NCI-H82 (cell line): ENCODE measurements around the gene TNFRSF12A.
A peak's percentile ranks its signal among the peaks of the same experiment; 100 is the strongest.

Experiments used
- DNase-seq: peaks from one replicate; lab custom pipeline; 2025; lab: John Stamatoyannopoulos, UW

TNFRSF12A gene

DNA sequence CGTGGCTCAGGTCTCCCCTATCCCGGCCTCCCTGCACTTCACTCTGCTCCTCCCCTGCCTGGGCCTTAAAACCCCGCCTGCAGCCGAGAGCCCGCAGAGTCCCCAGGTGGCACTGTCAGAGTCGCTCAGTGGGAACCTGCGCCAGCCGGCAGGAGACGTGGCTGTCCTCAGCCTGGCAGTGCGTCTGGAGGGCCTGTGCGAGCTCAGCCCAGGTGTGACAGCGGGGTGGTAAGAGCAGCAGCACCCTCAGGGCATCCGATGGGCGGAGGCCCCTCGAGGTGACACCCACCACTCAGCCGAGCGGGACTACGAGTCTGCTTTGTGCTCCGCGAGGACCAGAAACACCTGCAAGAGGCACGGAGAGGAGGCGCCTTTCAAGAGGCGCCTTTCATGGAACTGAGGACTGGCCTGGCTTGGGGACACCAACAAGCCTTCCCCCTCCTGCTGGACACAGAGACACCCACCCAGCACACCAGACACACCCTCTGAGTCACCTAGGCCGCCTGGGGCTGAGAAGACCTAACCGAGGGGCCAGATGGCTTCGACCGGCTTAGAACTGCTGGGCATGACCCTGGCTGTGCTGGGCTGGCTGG lies 7.2 kb upstream of the TNFRSF12A start, which contains the start of gene CLDN9:
Gene CLDN9 (plus strand): TSS at position 96 of the 593 bp plus-strand sequence. CDS start 440 bp downstream, at position 536.
- no peak for DNase-seq

DNA sequence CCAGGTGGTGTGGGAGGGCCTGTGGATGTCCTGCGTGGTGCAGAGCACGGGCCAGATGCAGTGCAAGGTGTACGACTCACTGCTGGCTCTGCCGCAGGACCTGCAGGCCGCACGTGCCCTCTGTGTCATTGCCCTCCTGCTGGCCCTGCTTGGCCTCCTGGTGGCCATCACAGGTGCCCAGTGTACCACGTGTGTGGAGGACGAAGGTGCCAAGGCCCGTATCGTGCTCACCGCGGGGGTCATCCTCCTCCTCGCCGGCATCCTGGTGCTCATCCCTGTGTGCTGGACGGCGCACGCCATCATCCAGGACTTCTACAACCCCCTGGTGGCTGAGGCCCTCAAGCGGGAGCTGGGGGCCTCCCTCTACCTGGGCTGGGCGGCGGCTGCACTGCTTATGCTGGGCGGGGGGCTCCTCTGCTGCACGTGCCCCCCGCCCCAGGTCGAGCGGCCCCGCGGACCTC lies 6.6 kb upstream of the TNFRSF12A start:
- DNase-seq, result no peak

DNA sequence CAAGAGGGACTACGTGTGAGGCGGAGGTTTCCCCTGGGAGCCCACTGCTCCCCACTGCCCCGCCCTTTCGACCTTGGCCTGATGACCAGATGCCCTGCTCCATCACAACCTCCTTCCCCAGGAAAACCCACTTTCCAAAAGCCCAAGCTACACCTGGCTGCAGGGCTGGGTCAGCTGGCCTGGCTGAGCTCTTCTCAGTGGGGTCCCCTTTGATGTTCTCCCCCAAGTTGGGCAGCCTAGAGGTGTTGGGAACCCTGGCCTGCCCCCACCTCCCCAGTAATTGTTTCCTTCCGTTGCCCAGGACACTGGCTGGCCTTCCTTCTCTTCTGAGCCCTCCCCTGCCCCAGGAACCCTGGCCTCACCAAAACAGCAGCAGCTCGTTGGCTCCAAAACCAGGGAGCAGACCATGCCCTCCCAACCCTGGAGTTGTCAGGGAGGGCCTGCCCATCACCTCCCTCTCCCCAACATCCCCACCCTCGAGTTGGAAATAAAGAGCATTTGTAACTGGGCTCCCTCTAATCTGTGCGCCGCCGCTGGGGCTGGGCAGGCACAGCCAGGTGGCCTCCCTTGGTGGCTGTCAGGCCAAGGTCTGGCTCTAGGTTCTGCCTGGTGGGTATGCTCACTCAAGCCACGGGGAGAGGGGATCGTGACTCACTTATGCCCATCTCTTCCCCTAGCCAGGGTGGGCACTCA lies 6.0 kb upstream of the TNFRSF12A start:
- DNase-seq, result peak; percentile 19

DNA sequence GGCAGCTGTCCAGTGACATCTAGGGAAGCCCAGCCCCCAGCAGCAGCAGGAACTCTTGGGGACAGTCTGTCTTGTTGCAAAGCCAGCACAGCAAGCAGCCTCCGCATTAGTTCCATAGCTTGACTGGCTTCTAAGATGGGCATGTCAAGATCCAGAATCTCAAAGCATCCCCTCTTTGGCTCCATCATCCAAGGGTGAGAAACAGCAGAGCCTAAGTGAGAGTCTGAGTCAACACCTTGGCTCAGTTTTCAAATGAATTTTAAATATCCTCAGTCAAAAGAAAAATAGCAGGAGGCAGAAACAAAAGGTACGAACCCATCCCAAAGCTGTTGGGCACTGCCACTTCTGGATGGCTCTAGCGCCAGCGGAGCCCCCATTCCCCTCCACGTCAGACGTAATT lies 5.2 kb upstream of the TNFRSF12A start:
- DNase-seq, result no peak

DNA sequence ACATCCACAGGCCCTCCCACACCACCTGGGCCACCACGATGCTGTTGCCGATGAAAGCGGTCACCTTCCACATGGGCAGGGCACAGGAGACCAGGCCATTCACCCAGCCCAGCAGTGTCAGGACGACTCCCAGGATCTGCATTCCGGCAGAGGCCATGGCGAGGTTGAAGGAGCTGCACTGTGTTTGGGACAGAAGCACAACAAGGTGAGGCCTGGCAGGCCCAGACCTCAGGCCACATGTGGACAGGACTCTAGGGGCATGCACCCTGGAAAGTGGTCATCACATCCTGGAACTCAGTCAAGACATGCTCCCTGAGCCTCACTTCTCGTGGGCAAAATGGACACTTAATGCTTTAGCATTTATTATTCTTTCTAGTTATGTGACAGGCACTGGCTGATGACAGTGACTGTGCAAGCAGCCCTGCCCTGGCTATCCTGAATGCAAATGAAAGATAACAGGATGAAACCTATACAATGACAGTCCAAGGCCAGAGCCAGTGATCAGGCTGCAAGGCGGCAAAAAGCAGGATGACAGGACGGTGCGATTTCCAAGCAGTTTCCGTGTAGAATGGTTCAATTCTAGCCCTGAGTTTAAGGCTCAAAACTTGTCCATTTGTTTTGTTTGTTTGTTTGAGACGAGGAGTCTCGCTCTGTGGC lies 4.2 kb upstream of the TNFRSF12A start:
- DNase-seq, result no peak

DNA sequence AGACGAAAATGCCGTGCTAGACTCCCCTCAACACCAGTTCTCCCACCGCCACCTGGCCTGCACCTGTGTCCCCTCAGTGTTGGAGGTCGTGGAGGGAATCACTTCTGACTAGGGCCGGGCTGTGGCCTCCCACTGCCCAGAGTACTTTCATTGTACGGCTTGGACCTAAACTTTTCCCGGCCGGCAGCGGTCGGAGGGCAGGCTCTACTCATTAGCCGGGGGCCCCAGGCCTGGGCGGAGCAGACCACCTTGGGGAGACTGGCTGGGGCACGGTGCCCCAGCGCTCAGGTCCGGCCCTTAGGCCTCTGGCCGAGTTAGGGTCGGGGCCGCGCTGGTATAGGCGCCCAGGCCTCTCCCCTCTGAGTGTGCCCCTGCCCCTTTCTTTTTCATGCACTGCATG lies 2.8 kb upstream of the TNFRSF12A start:
- no peak for DNase-seq

DNA sequence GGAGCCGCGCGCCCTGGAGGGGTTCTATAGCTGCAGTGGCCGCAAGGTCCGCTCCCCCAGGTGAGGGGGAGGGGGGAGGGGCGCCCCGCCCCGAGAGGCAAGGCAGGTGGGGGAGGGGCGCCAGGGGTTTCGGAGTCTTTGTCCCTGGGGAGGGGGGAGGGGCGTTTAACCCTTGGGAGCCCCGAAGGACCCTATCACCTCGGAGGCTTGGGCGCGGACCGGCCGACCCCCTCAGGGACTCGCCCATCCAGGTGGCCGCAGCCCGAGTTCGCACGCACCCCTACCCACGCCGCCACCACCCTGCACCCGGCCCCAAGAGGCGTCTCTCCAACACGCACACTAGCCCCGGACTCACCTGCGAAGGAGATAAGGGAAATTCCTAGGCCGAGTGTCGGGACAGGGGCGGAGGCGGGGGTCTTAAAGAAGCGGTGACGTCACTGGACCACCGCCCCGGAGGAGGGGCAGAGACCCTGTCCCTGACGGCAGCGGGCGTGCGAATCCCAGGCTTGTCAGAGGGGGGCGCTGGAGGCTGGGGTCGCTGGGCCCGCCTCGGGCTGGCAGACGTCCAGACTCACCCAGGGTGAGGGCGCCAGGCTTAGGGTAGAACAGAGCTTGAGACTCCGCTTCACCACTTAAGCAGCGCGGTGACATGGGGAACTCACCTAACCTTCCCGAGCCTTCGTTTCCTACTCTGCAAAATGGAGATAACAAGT lies 2.2 kb upstream of the TNFRSF12A start, which contains the start of gene CLDN6:
Gene CLDN6 (minus strand): TSS at position 390 of the 713 bp plus-strand sequence. CDS start 2,162 bp downstream, outside the sequence.
- DNase-seq, result peak; percentile 83

DNA sequence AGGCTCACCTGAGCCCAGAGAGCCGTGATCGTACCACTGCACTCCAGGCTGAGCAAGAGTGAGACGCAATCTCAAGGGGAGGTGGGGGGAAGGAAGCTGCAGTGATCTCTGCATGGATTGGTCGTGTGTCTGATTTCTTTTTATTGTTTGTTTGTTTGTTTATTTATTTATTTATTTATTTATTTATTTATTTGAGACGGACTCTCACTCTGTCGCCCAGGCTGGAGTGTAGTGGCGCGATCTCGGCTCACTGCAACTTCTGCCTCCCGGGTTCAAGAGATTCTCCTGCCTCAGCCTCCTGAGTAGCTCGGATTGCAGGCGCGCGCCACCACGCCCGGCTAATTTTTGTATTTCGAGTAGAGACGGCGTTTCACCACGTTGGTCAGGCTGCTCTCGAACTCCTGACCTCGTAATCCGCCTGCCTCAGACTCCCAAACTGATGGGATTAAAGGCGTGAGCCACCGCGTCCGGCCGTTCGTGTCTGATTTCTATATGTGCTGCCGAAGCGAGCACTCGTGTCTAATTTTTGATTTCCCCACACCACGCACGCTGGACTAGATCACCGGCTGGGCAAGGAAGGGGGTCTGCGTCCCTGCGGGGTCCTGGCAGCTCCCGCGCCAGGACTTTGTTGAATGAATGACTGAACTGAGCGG lies 448 bp upstream of the TNFRSF12A start:
- no peak for DNase-seq

DNA sequence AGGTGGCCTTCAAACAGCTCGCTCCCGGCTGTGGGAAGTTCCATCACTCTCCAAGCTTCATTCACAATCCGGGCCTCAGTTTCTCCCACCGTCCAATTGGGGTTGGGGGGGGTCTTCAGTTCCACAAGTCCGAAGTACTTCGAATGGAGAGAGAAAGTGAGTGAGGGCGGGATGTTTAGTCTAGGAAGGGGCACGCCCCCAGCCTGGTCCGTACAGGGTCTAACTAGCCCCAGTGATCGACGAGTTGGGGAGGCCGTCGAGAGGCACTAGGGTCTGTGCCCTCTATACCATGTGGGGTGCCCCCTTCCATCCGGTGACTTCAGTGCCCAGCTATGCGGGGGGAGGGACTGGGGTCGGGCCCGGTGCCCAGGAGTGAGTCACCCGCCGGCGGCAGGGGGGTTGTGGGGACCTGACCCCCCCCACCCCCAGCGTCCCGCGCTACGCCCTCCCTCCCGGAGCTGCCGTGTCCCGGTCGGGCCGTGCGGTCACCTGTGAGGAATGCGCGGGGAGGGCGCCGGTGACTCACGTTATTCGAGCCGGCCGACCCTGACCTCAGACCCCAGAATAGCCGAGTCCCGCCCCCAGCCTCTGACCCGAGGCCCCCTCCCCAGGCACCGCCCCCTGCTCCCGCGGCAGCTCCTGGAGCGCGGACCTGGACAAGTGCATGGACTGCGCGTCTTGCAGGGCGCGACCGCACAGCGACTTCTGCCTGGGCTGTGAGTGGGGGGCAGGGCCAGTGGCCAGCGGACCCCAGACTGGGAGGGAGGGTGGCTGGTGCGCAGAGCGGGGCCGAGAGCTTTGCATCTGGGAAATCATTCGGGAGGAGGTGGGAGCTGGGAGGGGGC lies 658 bp downstream of the TNFRSF12A start:
- DNase-seq, result peak; percentile 51

DNA sequence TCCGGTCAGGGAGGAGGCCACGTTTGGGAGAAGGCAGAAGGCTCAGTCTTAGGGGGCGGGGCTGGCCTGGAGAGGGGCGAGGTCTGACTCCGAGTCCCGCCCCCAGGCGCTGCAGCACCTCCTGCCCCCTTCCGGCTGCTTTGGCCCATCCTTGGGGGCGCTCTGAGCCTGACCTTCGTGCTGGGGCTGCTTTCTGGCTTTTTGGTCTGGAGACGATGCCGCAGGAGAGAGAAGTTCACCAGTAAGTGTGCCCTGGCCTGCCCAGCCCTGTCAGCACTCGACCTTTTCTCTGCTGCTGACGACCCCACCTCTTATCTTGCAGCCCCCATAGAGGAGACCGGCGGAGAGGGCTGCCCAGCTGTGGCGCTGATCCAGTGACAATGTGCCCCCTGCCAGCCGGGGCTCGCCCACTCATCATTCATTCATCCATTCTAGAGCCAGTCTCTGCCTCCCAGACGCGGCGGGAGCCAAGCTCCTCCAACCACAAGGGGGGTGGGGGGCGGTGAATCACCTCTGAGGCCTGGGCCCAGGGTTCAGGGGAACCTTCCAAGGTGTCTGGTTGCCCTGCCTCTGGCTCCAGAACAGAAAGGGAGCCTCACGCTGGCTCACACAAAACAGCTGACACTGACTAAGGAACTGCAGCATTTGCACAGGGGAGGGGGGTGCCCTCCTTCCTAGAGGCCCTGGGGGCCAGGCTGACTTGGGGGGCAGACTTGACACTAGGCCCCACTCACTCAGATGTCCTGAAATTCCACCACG lies 1.5 kb downstream of the TNFRSF12A start:
- DNase-seq, result peak; percentile 91

DNA sequence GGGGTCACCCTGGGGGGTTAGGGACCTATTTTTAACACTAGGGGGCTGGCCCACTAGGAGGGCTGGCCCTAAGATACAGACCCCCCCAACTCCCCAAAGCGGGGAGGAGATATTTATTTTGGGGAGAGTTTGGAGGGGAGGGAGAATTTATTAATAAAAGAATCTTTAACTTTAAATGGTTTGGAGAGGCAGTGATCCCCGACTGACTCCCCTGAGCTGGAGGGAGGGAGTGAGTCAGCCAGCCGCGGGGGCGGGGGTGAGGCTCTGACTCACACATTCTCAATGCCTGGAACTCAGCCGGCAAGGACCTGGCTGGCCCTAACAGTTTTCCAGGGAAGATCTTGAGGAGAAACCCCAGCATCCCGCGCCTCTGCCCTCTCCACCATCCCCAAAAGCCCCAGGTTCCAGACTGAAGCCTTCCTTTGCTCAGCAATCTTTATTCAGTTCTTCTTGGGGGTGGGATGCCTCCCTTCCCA lies 2.1 kb downstream of the TNFRSF12A start:
- peak; percentile 26 for DNase-seq

DNA sequence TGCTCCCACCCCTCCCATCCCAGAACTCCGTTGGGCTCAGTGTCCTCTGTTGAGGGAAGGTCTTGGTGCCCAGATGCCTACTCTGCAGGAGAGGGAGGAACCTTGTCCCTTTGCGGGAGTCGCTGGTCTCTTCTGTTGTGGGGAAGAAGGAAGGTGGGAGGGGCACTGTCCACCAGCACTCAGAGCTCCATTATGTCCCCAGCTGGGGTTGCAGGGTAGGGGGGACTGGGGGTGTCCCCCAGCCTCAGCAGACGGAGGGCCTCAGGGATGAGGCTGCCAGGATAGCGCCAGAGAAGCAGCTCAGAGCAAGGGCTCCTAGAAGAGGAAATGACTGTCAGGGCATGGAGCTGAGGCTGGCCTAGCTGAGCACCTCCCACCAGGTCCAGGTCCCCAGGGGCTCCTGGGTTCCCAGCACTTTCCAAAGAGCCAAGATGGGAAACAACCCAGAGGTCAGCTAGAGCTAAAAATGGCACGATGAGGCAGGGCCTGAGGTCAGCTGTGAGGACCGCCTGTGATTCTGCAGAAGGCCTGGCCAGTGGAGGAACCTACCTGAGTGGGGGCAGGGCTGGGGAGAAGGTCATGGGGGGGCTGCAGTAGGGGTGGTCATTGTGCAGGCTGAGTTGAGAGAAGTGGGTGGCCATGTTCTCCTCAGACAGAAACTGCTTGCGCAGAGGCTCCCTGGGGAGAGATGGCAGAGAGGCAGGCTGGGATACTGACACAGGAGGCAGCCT lies 2.7 kb downstream of the TNFRSF12A start:
- DNase-seq, result no peak

DNA sequence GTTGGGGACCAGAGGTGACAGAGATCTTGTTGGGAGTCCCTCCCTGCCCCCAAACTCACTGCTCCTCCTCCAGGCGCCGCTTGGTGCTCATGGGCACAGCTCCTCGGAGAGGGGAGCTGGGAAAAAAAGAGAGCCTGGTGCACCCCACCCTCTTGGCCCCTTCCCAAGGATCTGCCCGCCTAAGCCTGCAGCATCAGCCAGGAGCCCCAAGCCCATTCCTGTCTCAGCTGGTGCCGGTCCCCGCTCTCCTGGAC lies 3.2 kb downstream of the TNFRSF12A start:
- DNase-seq, result peak; percentile 59

DNA sequence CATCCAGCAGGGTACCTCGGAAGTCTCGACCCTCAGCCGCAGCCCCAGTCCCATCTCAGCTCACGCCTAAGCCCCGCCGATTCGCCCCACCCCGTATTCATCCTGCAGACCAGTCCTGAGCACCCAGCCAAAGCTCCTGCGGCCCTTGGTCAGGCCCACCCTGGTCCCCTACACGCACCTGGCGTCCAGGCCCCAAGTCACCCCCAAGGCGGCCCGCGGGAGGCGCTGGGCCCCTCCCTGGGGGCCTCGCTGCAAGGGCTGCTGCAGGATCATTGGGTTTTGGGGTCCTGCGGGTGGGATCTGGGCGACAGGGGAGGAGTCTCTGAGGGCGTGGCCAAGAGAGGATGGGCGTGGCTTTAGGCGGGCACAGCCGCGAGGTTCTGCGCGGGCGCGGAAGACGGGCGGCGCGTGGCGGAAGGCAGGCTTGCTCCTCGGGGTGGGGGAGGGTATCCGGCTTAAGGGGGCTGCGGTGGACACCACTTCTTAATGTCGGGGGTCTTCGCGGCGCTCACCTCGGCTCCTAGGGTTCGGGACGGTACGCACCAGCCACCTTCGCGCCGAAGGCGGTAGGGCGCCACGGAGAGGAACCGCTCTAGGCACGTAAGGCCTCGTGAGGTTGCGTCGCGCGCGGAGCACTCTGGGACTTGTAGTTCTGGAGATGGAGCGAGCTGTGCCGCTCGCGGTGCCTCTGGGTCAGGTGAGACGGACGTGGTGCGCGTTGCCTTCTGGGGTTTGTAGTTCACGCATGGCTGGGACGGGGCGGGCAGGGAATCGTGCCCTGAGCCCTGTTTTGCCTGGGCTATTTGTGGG lies 3.7 kb downstream of the TNFRSF12A start, which contains the start of the genes HCFC1R1 and THOC6:
Gene HCFC1R1 (minus strand): TSS at position 274 of the 810 bp plus-strand sequence. CDS start 1 bp downstream, at position 273.
Gene THOC6 (plus strand): TSS at position 367 of the 810 bp plus-strand sequence. CDS start 292 bp downstream, at position 659.
- peak; percentile 99 for DNase-seq

DNA sequence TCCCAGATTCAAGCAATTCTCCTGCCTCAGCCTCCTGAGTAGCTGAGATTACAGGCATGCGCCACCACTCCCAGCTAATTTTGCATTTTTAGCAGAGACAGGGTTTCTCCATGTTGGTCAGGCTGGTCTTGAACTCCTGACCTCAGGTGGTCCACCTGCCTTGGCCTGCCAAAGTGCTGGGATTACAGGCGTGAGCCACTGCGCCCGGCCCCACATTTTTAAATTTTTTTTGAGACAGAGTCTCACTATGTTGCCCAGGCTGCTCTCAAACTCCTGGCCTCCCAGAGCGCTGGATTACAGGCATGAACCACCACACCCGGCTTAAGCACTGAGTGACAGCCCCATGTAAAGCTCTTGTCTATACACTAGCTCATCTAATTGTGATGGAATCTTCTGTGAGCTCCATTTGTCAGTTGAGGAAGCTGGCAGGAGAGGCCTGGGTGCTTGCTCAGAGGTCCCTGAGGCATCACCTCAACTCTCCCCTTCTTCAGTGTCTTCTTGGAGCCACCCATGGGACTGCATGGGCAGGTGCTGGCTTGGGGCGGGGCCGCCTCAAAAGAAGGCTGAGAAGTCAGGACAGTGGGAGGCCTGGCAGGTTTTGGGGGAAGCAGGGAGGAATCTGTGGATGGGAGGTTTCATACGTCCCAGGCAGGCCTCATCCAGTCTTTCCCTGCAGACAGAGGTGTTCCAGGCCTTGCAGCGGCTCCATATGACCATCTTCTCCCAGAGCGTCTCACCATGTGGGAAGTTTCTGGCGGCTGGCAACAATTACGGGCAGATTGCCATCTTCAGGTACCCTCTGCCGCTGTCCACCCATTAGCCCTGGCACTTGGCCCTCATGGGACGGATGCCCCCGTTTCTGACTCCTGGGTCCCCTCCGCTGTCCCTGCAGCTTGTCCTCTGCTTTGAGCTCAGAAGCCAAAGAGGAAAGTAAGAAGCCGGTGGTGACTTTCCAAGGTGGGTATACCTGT lies 5.1 kb downstream of the TNFRSF12A start:
- no peak for DNase-seq

DNA sequence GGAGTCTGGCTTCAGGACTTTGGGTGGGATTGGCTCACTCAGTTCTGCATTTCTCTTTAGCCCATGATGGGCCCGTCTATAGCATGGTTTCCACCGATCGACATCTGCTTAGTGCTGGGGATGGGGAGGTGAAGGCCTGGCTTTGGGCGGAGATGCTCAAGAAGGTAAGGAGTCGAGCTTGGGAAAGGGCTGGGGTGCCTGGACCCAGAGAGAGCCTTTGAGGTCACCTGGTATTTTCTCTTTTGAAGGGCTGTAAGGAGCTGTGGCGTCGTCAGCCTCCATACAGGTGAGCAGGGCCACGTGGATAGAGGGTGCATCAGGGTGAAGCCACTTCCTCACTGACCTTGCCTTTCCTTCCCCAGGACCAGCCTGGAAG lies 5.8 kb downstream of the TNFRSF12A start:
- DNase-seq, result no peak
